ENCODE results near the gene SLC25A21.

DNA sequence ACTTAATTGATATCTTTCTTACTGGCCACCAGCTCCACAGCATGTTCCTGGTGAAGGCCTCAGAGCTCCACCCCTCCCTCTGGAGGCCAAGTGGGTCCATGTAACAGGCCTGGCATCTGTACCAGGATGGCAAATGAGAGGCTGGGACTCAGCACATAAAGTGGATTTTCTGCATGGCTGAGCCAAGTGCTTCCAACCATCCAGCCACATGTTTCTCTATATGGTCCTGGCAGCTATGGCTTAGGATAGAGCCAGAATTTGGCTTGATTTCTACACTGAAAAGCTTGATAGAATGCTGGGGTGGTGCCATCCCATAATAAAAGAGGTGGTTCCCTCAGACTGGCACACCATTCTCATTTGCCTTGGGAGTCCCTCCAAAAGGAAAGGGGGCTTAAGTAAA is 416.6 kb downstream of the SLC25A21 start:
- TF ChIP-seq ARNTL (CRISPR knock-in tag; IDR thresholded peaks at IDR 0.05; ENCODE audit: borderline replicate concordance, low read depth) = no peak
- TF ChIP-seq, protein P1, sequence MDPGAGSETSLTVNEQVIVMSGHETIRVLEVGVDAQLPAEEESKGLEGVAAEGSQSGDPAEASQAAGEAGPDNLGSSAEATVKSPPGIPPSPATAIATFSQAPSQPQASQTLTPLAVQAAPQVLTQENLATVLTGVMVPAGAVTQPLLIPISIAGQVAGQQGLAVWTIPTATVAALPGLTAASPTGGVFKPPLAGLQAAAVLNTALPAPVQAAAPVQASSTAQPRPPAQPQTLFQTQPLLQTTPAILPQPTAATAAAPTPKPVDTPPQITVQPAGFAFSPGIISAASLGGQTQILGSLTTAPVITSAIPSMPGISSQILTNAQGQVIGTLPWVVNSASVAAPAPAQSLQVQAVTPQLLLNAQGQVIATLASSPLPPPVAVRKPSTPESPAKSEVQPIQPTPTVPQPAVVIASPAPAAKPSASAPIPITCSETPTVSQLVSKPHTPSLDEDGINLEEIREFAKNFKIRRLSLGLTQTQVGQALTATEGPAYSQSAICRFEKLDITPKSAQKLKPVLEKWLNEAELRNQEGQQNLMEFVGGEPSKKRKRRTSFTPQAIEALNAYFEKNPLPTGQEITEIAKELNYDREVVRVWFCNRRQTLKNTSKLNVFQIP (CRISPR knock-in tag; IDR thresholded peaks at IDR 0.05; ENCODE audit: borderline replicate concordance, low read depth) = no peak
- TF ChIP-seq, protein P2, sequence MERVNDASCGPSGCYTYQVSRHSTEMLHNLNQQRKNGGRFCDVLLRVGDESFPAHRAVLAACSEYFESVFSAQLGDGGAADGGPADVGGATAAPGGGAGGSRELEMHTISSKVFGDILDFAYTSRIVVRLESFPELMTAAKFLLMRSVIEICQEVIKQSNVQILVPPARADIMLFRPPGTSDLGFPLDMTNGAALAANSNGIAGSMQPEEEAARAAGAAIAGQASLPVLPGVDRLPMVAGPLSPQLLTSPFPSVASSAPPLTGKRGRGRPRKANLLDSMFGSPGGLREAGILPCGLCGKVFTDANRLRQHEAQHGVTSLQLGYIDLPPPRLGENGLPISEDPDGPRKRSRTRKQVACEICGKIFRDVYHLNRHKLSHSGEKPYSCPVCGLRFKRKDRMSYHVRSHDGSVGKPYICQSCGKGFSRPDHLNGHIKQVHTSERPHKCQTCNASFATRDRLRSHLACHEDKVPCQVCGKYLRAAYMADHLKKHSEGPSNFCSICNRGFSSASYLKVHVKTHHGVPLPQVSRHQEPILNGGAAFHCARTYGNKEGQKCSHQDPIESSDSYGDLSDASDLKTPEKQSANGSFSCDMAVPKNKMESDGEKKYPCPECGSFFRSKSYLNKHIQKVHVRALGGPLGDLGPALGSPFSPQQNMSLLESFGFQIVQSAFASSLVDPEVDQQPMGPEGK (CRISPR knock-in tag; IDR thresholded peaks at IDR 0.05; ENCODE audit: borderline replicate concordance) = no peak
- no peak for TF ChIP-seq ISL1 (CRISPR knock-in tag; IDR thresholded peaks at IDR 0.05)
